Ovary (tissue), 9 donors: ENCODE measurements around the gene SEC61B. TPM values are rescaled to one million over a fixed set of nuclear protein-coding genes. Genes with fewer than 3 reads are reported as not detected.

Experiments
- DNase-seq, 5 donors: peaks; one replicate each; pipeline ENCODE4 v3.0.0-alpha.2; 2019 to 2020
- H3K27ac ChIP-seq, 2 donors: fragments of 200-600 bp; one replicate each; pipeline versions ENCODE4 v1.5.1 to v1.8.0; 2019 to 2022
- H3K27me3 ChIP-seq: fragments of 200-600 bp; one replicate; pipeline ENCODE4 v1.8.0; 2022
- H3K36me3 ChIP-seq: fragments of 200-600 bp; sonication (generic); one replicate; pipeline ENCODE4 v1.5.1; 2019
- H3K4me1 ChIP-seq: one replicate; pipeline ENCODE4 v1.8.1; 2013; ENCODE audit warnings: mild to moderate bottlenecking, moderate library complexity; ENCODE audit not compliant: insufficient read depth
- H3K4me3 ChIP-seq: fragments of 200-600 bp; sonication (generic); one replicate; pipeline ENCODE4 v1.5.1; 2017
- H3K9me3 ChIP-seq, 2 donors: fragments of 200-600 bp in 1 of 2; sonication (generic) in 1 of 2; one replicate each; pipeline versions ENCODE4 v1.5.1 to v1.8.1; 2013 to 2019; ENCODE audit warnings: mild to moderate bottlenecking in 1 of 2, moderate library complexity in 1 of 2
- CTCF ChIP-seq, 3 donors: fragments of 450-650 bp in 2 of 3; fragments of 200-600 bp in 1 of 3; IDR thresholded peaks; one replicate each; pipeline versions ENCODE4 v1.5.1 to v1.8.0; 2016 to 2022; ENCODE audit warnings: antibody characterized with exemption in 3 of 3, mild to moderate bottlenecking in 1 of 3
- EP300 ChIP-seq: sonication (generic); formaldehyde crosslinking; IDR thresholded peaks from one replicate; pipeline ENCODE4 v1.6.1; 2017; ENCODE audit warnings: antibody characterized with exemption
- POLR2A ChIP-seq: fragments of 450-650 bp; IDR thresholded peaks from one replicate; pipeline ENCODE4 v1.6.1; 2017; ENCODE audit warnings: antibody characterized with exemption, mild to moderate bottlenecking, moderate library complexity
- WGBS, 3 donors: extraction: QIAGEN DNeasy Blood & Tissue Kit in 1 of 3; methylation state at CpG; one replicate each; pipeline versions ENCODE4 v1.1.5 to v1.1.7; 2013 to 2017; 5-methylcytosine and 5-hydroxymethylcytosine counted together
- intact Hi-C, 4 donors: fragments of 100-400 bp; cut with DNase I; formaldehyde crosslinking; loops; one replicate each; pipeline versions ENCODE4 v1.11.0 to v1.15.1; 2022 to 2023
- polyA plus RNA-seq, 2 donors: library from polyadenylated mRNA; stranded (reverse); fragments of 200-250 nt in 1 of 2; fragments of 350-450 nt in 1 of 2; fragmentation: Illumina TruSeq in 1 of 2; extraction: RNeasy Lipid Tissue Mini Kit (QIAGEN cat#74804) in 1 of 2; gene quantifications; one replicate each; pipeline ENCODE4 v1.2.3, GENCODE V29; 2013 to 2014
- total RNA-seq, 7 donors: library from RNA; depleted of rRNA in 2 of 7; stranded (reverse); fragments of >200 nt in 2 of 7; fragmentation: NEBNext Ultra II Directional in 3 of 7; extraction: Animal tissue kit (Norgen Biotek cat#: 25700) in 3 of 7; gene quantifications; one replicate each; pipeline versions ENCODE4 v1.1.0 to v1.2.4, GENCODE V29; 2016 to 2023
- donor health status: DM: no; HTN: no; CAD: no; lungs with moderate emphysema.
- donor health status: DM: no; HTN: no; CAD: no.
- donor health status: Bipolar disorder and iron deficiency.
- donor health status: DM: yes; HTN: yes; CAD: no.
- donor health status: DM: no; HTN: no; CAD: no.
- donor health status: DM: yes; HTN: yes; CAD: no.

The SEC61B gene
- total and polyA plus RNA-seq, 9 donors: 80.1 to 196 (median 130) TPM

DNA sequence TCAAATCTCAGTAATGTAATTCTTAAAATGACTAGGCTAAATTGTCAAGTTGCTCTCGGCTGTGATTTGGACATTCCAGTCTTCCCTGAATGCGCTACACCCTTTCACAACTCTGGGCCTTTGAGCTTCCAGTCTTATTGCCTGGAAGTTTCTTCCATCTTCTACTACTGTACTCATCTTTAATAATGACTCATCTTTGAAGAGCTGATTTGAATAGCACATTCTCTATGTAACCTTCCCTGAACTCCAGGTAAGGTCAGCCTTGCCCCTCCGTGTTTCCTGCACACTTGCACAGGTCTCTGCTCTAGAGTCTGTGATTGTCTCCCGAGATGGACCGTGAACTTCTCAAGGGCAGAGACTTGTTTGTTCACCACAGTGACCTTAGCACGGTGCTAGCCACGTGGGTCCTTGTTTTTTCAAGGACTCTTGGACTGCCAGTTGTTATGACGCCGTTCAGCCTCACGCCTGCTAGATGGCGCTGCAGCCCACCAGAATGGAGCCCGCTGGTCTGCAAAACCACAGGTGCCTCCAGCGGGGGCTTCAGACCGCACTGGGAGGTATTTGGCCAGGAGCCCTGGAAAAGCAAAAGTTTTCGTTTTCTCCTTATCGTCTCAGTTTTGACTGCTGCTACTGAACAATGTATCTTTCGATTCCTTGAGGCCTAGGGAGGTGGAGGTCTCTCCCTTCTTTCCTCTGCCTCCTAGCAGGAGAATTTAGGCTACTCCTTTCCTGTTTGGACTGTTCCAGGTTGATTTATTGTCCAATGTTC lies 44.4 kb downstream of the SEC61B start:
- H3K4me3 ChIP-seq: no peak overlapping the region
- no peaks in the 10 kb centered on the region for H3K36me3 ChIP-seq
- peaks cover 3% of the 10 kb centered on the region for H3K4me1 ChIP-seq
- peak; percentile 65 to 83 (median 73) for DNase-seq
- H3K27ac ChIP-seq: no peak overlapping the region
- TF ChIP-seq EP300 (no peak), POLR2A (no peak), CTCF (IDR thresholded peaks at IDR 0.05) (peak; percentile 39 to 60 (median 57))
- intact Hi-C loops: no loop called here
- H3K27me3 ChIP-seq: no peaks in the 10 kb centered on the region
- H3K9me3 ChIP-seq: no peaks in the 10 kb centered on the region
- whole genome bisulfite sequencing, 3 donors: 9 to 10% (median 9%) methylated on average over 17 of the region's 17 CpGs

DNA sequence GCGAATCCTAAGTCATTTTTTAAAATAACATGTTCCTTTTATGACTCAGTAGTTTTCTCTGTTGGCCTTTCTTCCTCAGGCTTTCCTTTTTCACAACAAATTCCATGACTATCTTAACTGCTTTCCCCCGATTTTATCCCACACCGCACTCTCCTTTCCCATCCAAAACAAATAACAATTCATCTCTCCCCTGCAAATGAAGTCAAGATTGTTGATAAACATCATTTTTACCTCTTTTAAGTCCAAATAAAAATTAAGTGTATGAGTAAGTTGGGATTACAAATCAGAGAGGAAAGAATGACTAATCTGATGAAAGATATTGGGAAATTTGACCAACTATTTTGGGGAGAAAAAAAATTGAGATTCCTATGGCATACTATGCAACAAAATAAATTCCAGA lies 47.3 kb downstream of the SEC61B start:
- 17 to 31% (median 19%) methylated on average over 3 of the region's 3 CpGs for WGBS, 3 donors
- TF ChIP-seq EP300 (no peak), POLR2A (no peak), CTCF (IDR thresholded peaks at IDR 0.05) (no peak)
- Histone ChIP-seq H3K4me1 (peaks cover 3% of the 10 kb centered on the region), H3K36me3 (no peaks in the 10 kb centered on the region), H3K9me3 (no peaks in the 10 kb centered on the region), H3K27me3 (no peaks in the 10 kb centered on the region), H3K4me3 (no peak overlapping the region), H3K27ac (no peak overlapping the region)
- DNase-seq: no peak
- intact Hi-C loops: no loop called here

GRCh38 chr9:99270491-99270890 lies 48.4 kb downstream of the SEC61B start:
- Histone ChIP-seq H3K4me3 (no peak overlapping the region), H3K4me1 (peaks cover 3% of the 10 kb centered on the region), H3K27ac (no peak overlapping the region), H3K36me3 (no peaks in the 10 kb centered on the region), H3K9me3 (no peaks in the 10 kb centered on the region), H3K27me3 (no peaks in the 10 kb centered on the region)
- intact Hi-C loops: no loop called here
- TF ChIP-seq CTCF (IDR thresholded peaks at IDR 0.05) (no peak), EP300 (no peak), POLR2A (no peak)
- 57 to 61% (median 60%) methylated on average over 3 of the region's 3 CpGs for WGBS, 3 donors
- DNase-seq: no peak

DNA sequence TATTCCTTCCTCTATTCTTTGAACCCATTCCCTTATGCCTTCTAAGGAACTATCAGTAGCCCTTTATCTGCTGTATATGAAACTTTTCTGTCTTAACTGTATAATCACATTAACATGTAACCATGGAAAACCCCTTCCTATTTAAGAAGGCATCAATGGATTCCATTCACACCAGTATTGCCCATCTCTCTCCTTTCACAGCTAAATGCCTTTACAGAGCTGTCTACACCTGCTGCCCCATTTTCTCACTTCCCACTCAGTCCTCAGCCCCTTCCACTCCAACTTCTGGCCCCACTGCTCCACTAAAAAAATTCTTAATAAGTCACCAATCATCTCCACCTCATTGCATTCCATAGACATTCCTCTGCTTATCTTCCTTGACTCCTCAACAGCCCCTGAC lies 50.8 kb downstream of the SEC61B start:
- H3K9me3 ChIP-seq: no peaks in the 10 kb centered on the region
- H3K4me1 ChIP-seq: no peaks in the 10 kb centered on the region

More for the DNA sequence above, 50.8 kb downstream of the SEC61B start:
- Histone ChIP-seq H3K27me3 (no peaks in the 10 kb centered on the region), H3K27ac (no peak overlapping the region), H3K4me3 (no peak overlapping the region), H3K36me3 (no peaks in the 10 kb centered on the region)
- no peak for DNase-seq
- intact Hi-C loops: no loop called here
- no peak for TF ChIP-seq CTCF (IDR thresholded peaks at IDR 0.05)
- no peak for TF ChIP-seq POLR2A
- no peak for TF ChIP-seq EP300
